RPMI7951 (cell line): ENCODE measurements around the gene KIF1A. TPM values are rescaled to one million over a fixed set of nuclear protein-coding genes. Genes with fewer than 3 reads are reported as not detected.
A peak's percentile ranks its signal among the peaks of the same experiment; 100 is the strongest.

Experiments used
- DNase-seq: peaks from one replicate; pipeline ENCODE4 v3.0.0-alpha.2; 2012; ENCODE audit warnings: low read depth
- total RNA-seq: library from RNA; depleted of rRNA; stranded (reverse); fragments of >200 nt; shearing (Covaris generic); gene quantifications from 2 replicates; pipeline ENCODE4 v1.2.3, GENCODE V29; 2014; rRNA removed

The KIF1A gene, protein sequence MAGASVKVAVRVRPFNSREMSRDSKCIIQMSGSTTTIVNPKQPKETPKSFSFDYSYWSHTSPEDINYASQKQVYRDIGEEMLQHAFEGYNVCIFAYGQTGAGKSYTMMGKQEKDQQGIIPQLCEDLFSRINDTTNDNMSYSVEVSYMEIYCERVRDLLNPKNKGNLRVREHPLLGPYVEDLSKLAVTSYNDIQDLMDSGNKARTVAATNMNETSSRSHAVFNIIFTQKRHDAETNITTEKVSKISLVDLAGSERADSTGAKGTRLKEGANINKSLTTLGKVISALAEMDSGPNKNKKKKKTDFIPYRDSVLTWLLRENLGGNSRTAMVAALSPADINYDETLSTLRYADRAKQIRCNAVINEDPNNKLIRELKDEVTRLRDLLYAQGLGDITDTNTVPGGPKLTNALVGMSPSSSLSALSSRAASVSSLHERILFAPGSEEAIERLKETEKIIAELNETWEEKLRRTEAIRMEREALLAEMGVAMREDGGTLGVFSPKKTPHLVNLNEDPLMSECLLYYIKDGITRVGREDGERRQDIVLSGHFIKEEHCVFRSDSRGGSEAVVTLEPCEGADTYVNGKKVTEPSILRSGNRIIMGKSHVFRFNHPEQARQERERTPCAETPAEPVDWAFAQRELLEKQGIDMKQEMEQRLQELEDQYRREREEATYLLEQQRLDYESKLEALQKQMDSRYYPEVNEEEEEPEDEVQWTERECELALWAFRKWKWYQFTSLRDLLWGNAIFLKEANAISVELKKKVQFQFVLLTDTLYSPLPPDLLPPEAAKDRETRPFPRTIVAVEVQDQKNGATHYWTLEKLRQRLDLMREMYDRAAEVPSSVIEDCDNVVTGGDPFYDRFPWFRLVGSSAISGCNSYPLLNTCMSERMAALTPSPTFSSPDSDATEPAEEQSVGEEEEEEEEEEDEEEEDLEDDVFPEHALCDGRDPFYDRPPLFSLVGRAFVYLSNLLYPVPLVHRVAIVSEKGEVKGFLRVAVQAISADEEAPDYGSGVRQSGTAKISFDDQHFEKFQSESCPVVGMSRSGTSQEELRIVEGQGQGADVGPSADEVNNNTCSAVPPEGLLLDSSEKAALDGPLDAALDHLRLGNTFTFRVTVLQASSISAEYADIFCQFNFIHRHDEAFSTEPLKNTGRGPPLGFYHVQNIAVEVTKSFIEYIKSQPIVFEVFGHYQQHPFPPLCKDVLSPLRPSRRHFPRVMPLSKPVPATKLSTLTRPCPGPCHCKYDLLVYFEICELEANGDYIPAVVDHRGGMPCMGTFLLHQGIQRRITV (N-terminal part only)
- 0.36 TPM in 1 of 2 replicates, not detected in the other for total RNA-seq

DNA sequence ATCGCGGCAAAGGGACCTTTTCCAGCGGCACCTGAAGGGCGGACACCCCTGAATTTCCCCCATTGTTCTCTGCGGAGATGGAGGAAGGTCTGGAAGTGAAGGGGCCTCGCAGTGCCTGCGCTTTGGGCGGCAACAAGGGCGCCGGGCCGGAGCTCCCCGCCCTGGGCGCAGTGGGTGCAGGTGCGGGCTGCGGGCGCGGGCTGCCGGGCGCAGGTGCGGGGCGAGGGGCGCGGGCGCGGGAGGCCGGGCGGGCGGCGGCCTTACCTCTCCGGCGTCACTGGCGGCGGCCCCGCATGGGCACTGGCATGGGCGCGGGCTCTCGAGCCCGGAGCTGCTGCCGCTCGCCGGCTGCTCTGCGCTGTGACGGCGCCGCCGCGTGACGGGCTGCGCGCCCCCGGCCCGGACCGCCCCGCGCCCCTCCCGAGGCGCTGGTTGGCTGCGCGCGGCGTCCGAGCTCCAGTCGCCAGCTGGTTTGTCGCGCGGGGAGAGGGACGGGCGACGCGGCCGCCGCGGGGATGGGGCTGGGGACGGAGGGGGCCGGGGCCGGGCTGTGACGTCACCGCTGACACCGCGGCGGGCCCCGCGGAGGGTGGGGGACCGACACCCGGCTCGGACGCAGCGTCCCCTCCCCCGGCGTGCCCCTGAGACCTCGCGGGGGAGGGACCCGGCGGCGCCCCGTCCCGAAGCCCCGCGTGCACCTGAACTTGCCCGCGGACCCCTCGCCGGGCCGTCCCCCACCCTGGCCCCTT, at the start of gene KIF1A:
Gene KIF1A, minus strand, starts transcription at position 362 of the 749 bp plus-strand sequence. CDS start 22,467 bp downstream, outside the sequence.
- no peak for DNase-seq

DNA sequence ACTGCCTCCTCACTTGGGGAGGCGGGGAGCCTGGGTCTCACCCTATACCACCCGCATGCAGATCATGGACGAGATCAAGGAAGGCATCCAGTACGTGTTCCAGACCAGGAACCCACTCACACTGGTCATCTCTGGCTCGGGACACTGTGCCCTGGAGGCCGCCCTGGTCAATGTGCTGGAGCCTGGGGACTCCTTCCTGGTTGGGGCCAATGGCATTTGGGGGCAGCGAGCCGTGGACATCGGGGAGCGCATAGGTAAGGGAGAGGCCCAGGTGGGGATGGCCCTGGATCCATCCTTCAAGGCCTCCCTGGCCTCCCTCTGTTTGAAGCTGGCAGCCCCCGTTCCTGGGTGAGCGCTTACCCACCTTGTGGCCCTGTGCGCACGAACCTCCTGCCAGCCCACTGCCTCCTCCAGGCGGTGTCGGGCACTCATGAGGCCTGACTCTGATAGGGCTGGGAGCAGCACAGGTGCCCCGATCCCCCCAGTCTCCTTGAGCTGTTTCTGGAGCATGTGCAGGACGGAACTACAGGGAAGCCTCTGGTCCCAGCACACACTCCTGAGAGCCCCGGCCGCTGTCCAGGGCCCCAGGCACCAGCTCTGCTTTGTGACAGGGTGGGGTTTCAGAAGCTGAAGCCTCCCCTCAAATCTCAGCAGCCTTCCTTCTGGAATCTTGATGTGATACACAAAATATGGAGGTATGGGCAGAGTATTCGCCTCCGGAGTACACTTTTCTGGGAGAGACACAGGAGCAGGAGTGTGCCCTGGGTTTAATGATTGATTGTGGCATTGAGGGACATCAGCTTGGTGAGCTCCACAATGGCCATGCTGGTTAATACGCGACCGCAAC, 49.3 kb upstream of the KIF1A start:
- no peak for DNase-seq

DNA sequence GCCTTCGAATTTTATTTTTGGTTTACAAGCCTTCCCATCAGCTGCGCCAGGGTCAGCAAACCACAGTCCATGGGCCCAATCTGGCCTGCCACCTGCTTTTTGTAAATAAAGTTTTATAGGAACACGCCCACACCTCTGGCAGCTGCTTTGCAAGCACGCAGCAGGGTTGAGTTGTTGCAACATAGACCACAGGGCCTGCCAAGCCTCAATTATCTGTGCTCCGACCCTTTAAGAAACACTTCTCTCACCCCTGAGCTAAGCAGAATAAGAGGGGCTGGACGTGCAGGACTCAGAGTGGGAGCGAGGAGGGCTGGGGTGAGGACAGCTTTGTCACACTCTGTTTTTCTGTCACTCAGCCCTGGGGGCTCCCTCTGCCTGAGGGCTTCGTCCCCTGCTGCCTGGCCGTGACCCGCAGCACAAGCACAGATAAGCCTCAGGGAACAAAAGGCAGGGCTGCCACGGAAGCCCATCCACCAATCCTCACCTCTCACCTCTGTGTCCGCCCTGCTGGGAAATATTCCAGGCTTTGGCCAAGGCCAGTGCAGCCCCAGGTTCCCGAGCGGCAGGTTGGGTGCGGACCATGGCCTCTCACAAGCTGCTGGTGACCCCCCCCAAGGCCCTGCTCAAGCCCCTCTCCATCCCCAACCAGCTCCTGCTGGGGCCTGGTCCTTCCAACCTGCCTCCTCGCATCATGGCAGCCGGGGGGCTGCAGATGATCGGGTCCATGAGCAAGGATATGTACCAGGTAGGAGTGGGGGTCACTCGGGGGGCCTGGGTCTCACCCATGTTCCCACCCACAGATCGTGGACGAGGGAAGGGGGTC, 48.5 kb upstream of the KIF1A start, which contains the start of gene AGXT:
Gene AGXT, plus strand, starts transcription at position 539 of the 823 bp plus-strand sequence. Its CDS starts 42 bp downstream, at position 581.
- peak; percentile 55 for DNase-seq

DNA sequence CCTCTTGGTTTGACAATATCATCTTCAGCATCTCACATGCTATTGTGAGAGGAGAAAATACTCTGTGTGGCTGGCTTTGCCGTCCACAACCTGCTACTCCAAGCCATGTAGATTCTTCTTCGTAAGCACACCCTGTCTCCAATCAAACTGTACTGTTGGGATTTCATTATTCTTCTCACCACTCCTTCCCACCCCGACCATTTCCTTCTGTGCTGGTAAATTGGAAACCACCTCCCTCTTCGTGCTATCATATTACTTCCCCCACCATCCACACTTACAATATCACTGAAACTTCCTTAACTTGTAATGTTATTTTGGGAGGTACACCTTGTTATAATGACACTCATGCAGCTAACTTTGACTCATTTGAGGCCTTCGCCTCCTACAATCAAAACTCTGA, 45.4 kb upstream of the KIF1A start:
- DNase-seq = no peak

DNA sequence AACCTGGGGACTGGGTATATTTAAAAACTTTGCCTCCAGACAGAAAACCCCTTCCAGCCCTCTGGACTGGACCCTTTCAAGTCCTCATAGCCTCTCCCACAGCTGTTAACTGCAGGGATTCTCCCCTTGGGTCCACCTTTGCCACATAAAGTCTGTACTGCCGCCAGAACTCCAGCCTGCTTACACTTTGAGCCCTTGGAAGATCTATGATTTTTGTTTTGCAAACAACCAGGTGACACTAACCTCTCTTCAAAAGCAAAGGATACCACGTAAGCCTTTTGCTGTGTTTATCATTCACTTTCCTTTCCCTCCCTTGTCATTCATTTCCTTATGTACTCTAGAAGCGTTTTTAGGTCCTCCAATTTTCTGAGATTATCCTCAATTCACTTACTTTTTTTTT, 44.5 kb upstream of the KIF1A start:
- DNase-seq = no peak

DNA sequence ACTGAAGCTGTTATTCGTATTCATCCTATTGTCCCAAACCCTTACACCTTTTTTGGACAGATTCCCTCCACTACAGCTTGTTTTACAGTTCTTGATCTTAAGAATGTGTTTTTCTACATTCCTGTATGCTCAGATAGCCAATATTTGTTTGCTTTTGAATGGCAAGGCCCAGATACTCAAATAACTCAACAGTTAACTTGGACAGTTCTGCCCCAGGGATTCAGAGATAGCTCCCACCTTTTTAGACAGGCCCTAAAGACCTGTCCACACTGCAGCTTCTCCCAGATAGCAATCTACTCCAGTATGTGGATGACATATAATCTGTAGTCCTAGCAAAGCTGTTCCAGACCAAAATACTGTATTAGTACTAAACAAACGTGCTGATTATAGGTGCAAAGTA, 41.5 kb upstream of the KIF1A start:
- no peak for DNase-seq

DNA sequence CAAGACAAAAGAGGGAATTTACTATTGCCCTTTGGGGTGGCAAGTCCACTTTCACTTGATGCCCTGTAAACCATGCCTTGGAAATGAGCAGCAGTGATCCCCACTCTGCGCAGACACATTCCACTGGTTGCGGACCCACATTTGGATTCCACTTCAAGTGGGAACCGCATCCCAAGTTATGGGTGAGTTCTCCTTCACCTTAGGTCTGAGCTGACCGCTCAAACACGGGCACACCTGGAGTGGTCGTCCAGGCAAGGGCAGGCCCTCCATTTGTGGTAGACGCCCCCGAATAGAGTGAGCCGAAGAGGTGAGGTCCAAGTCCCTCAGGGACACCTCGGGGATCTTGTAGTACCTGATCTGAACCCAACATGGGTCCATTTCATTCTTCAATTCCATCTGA, 38.9 kb upstream of the KIF1A start:
- DNase-seq = no peak

DNA sequence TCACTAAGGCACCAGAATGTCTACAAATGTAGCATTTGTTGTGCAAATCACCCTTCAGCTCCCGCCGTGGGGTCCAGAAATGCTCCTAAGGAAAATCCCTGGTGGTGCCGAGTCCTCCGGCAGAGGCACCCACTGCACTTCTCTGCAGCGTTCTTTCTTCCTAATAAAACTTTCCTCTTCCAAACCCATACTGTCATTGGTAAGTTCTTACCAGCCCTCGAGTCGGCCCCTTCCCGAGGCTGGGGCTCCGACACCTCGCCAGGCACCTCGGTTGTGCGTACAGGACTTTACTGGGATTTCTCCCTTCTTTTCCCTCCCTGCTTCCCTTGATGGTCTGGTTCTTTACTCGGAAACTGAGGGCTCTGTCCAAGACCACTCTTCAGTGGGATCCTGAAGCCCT, 38.3 kb upstream of the KIF1A start:
- no peak for DNase-seq

DNA sequence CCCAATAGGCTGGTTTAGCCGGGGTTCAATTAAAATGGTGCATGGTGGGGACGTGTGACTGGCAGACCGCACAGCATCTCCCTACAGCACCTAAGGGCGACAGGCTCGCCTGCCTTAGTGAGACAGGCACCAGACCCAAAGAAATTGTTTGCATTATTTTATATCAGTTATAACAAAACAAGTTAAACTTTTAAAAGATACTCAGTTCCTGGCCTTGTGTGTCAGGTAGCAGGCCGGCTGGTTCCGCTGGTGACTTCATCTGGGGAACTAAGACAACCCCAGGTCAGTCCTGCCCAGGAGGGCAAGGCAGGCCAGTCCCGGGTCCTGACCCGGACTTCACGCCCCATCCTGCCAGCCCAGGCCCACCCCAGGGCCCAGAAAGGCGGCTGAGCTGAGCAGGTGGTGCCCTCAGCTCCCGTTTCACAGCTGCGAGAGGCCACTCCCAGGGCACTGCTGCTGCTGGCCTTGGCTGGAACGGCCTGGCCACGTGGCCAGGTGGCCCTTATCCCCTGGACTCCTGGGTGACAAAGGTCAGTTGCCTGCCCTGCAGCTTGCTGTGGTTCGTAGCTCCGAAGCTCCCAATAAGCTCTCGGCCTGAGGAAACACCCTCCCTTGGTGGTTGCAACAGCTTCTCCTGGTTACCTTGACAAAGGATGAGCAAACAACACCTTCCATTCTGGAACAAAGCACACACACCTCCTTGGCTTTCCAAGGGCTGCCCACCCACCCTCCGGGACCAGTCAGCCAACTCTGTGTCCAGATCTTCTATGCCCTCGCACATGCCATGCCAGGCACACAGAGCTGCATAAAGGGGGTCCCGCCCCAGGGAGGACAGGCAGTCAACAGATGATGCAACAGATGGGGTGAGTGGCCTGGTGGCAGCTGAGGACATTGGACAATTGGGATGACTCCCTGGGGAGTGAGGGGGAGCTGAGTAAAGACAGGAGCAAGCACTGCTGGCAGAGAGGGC, 37.3 kb upstream of the KIF1A start:
- no peak for DNase-seq

DNA sequence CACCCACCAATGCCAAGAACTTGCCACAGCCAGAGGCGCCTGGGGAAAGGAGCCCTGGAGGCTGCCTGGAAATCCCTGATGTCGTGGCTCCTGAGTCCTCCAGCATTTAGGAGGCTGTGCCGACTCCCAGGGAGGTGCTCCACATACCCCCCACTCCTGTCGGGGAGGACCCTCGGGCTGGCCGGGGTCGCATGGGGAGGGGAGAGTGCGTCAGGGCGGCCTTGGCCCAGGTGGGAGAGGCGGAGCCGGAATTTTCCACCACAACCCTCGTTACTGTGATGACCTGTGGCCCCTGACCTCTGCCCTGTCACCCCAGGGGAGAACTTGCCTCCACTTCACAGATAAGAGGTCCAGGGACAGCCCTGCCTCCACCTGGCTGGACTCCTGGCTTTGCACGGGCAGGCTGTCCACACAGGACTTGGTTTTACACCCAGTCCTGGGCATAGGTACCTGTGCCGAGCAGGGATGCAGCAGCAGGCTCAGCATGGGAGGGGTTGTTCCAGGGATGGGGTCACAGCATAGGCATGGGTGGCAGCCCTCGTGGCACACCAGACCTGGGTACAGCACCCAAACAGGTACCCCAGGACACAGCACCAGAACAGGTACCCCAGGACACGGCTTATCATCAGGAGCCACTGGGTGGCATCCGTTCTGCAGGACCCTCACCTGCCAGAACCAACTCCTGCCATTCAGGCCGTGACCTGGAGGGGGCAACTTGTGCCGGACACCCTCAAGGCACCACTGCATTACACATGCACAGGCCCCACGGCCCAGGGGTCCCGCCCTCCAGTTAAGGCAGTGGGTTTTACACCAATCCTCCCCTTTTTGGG, 36.3 kb upstream of the KIF1A start:
- DNase-seq = no peak

DNA sequence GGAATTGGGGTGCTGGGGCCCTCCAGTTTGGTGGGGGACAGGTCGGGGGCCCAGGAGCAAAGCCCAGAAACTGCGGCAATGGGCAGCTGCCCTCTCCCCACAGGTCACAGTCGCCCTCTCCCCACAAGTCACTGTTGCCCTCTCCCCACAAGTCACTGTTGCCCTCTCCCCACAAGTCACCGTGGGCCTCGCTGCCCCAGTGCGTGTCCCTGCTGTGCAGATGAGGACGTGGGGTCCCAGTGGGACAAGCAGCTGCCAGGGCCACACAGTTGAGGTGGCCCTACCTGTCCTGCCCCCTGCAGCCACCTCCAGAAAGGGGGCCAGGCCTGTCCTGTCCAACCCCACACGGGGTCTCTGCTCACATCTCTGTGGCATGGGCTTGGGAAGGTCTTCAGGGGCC, 35.7 kb upstream of the KIF1A start:
- no peak for DNase-seq

DNA sequence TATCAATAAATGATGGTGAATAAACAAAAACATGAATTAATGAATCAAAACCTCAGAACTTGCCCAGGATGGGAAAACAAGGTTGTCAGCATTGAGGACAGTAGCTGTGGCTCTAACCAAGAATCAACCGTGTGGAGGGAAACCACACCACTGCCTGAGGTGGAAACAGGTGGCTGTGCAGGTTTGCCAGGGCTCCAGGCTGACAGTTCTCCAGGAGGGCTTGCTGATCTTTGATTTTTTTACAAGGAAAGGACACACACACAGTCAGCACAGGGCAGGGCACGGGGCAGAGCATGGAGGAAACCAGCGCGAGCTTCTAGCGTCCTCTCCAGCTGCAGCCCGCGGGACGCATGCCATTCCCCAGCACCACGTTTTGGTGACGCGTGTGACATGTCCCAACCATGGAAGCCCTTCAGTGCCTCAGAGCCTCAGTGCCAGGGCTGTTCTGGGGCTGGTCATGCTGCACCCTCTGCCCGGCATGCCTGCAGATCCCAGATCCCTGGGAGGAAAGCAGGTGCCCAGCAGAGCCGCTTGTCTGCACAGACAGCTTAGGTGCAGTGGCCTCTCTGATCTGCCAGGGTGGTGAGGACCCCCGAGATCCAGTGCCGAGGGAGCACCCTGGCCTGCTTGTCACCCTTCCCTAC, 32.8 kb upstream of the KIF1A start:
- no peak for DNase-seq

DNA sequence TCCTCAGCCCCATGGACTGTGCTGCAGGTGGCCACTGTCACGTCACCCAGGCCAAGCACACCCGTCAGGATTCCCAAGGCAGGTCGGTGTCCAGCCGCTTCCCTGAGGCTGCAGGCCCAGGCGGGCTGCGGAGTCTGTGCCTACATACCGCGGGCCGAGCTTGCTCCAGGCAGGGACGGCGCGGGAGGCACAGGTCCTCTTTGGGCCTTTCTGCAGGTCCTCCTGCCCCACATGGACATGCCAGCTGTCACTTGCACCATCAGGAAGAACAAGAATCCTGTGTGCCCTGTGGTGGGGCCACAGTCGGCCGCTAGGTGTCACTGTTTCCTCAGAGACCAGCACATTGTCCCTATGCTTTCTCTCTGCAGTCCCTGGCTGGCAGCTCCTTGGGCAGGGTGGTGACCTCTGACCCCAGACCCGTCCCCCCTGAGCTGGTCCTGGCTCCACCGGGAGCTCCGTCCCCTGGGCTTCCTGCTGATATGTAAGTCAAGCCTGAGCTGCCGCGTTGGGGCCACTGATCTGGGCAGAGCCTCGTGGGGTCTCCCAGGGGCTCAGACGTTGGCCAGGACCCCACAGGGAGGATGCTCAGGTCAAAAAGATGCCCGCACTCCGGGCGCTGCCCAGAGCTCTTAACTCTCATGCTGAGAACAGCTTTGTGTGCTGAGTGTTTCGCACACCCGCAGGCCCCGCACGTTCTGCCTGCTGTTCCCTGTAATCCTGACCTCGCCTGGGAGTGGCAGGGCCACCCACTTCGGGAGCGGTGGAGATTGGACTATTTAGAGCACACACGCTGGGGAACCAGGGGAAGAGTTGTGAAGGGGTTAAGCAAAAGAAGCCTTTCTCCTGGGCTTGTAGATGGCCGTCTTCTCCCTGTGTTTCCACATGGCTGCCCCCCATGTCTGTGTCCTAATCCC, 31.3 kb upstream of the KIF1A start:
- DNase-seq = peak; percentile 75

DNA sequence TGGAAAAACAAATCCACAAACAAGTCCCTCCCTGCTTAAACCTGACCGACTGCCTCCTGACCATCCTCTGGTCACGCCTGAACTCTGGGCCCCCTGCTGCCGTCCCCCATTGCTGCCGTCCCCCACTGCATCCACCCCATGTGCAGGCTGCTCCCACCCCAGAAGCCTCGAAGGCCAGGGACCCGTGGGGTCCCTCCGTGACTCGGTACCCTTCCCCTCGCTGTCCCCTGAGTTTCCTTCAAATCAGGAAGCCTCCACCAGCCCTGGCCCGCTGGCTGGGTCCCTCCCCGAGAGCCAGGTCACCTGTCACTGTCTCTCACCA, 30.7 kb upstream of the KIF1A start:
- DNase-seq = no peak

DNA sequence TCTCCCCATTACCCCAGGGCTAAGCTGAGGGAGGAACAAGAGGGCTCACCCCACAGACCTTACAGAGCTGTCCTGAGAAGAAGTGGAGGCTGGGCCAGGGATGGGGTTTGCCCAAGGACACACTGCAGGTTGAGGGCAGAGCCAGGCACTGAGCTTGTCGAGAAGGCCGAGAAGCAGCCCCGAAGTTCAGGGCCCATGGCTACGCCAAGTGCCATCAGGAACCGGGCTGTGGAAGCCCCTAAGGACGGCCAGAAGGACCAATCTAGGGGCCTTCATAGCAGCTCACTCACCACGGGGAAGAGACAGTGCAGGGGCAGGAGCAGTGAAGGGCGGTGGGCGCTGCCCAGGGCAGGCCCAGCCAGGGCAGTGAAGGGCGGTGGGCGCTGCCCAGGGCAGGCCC, 30.0 kb upstream of the KIF1A start:
- no peak for DNase-seq
